ENCODE results near the gene EMC1. TPM values are rescaled to one million over a fixed set of nuclear protein-coding genes. Genes with fewer than 3 reads are reported as not detected.
"Not testable (repeated sequence)": the region's sequence is repeated elsewhere in the genome, so short reads cannot be mapped to it uniquely, and the experiment has no call there.

Gene EMC1
- polyA plus RNA-seq, 3 donors, result 14.7 to 27.1 (median 18.5) TPM

GRCh38 chr1:19269427-19270342, 18.4 kb upstream of the EMC1 start:
- H3K27ac Mint-ChIP-seq; H3K36me3 Mint-ChIP-seq; H3K4me2 ChIP-seq (replicated peaks; ENCODE audit: extremely low read depth, low read length, poor library complexity, severe bottlenecking); H3K79me2 ChIP-seq (ENCODE audit: insufficient read depth, low read length); H3K4me1 ChIP-seq (ENCODE audit: control insufficient read depth in 1 of 2, insufficient read depth in 2 of 2, low read length in 2 of 2); DNase-seq; H3K9me3 Mint-ChIP-seq; H2AFZ ChIP-seq (ENCODE audit: insufficient read depth, low read depth, low read length, poor library complexity, severe bottlenecking); H3K36me3 ChIP-seq (replicated peaks in 1 of 2; ENCODE audit: control insufficient read depth in 1 of 2, insufficient read depth in 2 of 2, low read length in 2 of 2); H3K9ac ChIP-seq (ENCODE audit: insufficient read depth, low read length, poor library complexity, severe bottlenecking); H3K27ac ChIP-seq (ENCODE audit: low read depth in 1 of 2, low read length in 2 of 2); H3K9me3 ChIP-seq (replicated peaks in 1 of 2; ENCODE audit: control insufficient read depth in 1 of 2, insufficient read depth in 1 of 2, low read length in 2 of 2); H3K4me3 Mint-ChIP-seq; intact Hi-C loops (cut with micrococcal nuclease); H3K4me1 Mint-ChIP-seq; H3K4me3 ChIP-seq (replicated peaks in 1 of 3; ENCODE audit: low read depth in 2 of 3, low read length in 3 of 3); H4K20me1 ChIP-seq (ENCODE audit: insufficient read depth, low read length): not testable (repeated sequence)
- WGBS (ENCODE audit: insufficient coverage), result no CpG with 5 or more reads among the region's 9 CpGs
- H3K27me3 ChIP-seq (ENCODE audit: control insufficient read depth in 2 of 2, insufficient read depth in 2 of 2, low read length in 2 of 2), result peaks cover 5 to 16% of the 10 kb centered on the region in 2 donors
- H3K27me3 Mint-ChIP-seq (ENCODE audit: low read depth in 3 of 3), result peaks cover 18 to 27% (median 21%) of the 10 kb centered on the region in 3 donors

GRCh38 chr1:19268445-19268844, 17.1 kb upstream of the EMC1 start:
- intact Hi-C loops (cut with micrococcal nuclease), result no loop called here
- no peak overlapping the region for H3K9ac ChIP-seq (ENCODE audit: insufficient read depth, low read length, poor library complexity, severe bottlenecking)

More at GRCh38 chr1:19268445-19268844, 17.1 kb upstream of the EMC1 start:
- TF ChIP-seq, protein P1, sequence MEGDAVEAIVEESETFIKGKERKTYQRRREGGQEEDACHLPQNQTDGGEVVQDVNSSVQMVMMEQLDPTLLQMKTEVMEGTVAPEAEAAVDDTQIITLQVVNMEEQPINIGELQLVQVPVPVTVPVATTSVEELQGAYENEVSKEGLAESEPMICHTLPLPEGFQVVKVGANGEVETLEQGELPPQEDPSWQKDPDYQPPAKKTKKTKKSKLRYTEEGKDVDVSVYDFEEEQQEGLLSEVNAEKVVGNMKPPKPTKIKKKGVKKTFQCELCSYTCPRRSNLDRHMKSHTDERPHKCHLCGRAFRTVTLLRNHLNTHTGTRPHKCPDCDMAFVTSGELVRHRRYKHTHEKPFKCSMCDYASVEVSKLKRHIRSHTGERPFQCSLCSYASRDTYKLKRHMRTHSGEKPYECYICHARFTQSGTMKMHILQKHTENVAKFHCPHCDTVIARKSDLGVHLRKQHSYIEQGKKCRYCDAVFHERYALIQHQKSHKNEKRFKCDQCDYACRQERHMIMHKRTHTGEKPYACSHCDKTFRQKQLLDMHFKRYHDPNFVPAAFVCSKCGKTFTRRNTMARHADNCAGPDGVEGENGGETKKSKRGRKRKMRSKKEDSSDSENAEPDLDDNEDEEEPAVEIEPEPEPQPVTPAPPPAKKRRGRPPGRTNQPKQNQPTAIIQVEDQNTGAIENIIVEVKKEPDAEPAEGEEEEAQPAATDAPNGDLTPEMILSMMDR (IDR thresholded peaks at IDR 0.05), result no peak
- Histone ChIP-seq H4K20me1 (ENCODE audit: insufficient read depth, low read length) (no peaks in the 10 kb centered on the region), H3K4me1 (ENCODE audit: control insufficient read depth in 1 of 2, insufficient read depth in 2 of 2, low read length in 2 of 2) (no peaks in the 10 kb centered on the region), H3K36me3 (replicated peaks in 1 of 2; ENCODE audit: control insufficient read depth in 1 of 2, insufficient read depth in 2 of 2, low read length in 2 of 2) (no peaks in the 10 kb centered on the region), H3K4me3 (replicated peaks in 1 of 3; ENCODE audit: low read depth in 2 of 3, low read length in 3 of 3) (no peak overlapping the region), H3K9me3 (replicated peaks in 1 of 2; ENCODE audit: control insufficient read depth in 1 of 2, insufficient read depth in 1 of 2, low read length in 2 of 2) (no peaks in the 10 kb centered on the region), H3K79me2 (ENCODE audit: insufficient read depth, low read length) (no peaks in the 10 kb centered on the region), H2AFZ (ENCODE audit: insufficient read depth, low read depth, low read length, poor library complexity, severe bottlenecking) (no peak overlapping the region), H3K4me2 (replicated peaks; ENCODE audit: extremely low read depth, low read length, poor library complexity, severe bottlenecking) (no peak overlapping the region), H3K27ac (ENCODE audit: low read depth in 1 of 2, low read length in 2 of 2) (no peak overlapping the region), H3K27me3 (ENCODE audit: control insufficient read depth in 2 of 2, insufficient read depth in 2 of 2, low read length in 2 of 2) (peaks cover 0 to 6% of the 10 kb centered on the region in 2 donors)
- H3K4me1 Mint-ChIP-seq, result no peaks in the 10 kb centered on the region
- no peak overlapping the region for H3K4me3 Mint-ChIP-seq
- H3K9me3 Mint-ChIP-seq, result peaks cover 0 to 3% (median 2%) of the 10 kb centered on the region in 7 donors
- DNase-seq, result no peak
- H3K36me3 Mint-ChIP-seq, result peaks cover 0 to 1% of the 10 kb centered on the region in 2 donors
- 80% methylated on average over 11 of the region's 11 CpGs for WGBS (ENCODE audit: insufficient coverage)
- H3K27me3 Mint-ChIP-seq (ENCODE audit: low read depth in 3 of 3), result peaks cover 9 to 15% (median 11%) of the 10 kb centered on the region in 3 donors
- no peak overlapping the region for H3K27ac Mint-ChIP-seq

Measured in CD14-positive monocyte (primary cell).